HepG2 (cell line): Measurements from ENCODE around the gene TGFB2. TPM values are rescaled to one million over a fixed set of nuclear protein-coding genes. Genes with fewer than 3 reads are reported as not detected.
A peak's percentile ranks its signal among the peaks of the same experiment; 100 is the strongest.

Source experiments
- BCL6 ChIP-seq: IDR thresholded peaks from 2 replicates; pipeline ENCODE4 v1.6.1; 2016; ENCODE audit warnings: missing genetic modification reagents, missing compliant biosample characterization
- CC2D1A ChIP-seq: sonication (generic); formaldehyde crosslinking; IDR thresholded peaks from 2 replicates; pipeline ENCODE4 v1.8.1; 2023; ENCODE audit warnings: mild to moderate bottlenecking, missing genetic modification reagents
- HDAC1 ChIP-seq: sonication (generic); formaldehyde crosslinking; IDR thresholded peaks from 2 replicates; pipeline ENCODE4 v1.5.1; 2020; ENCODE audit warnings: mild to moderate bottlenecking, missing genetic modification reagents
- HNF1A ChIP-seq, 2 experiments: sonication (generic) in 1 of 2; formaldehyde crosslinking in 1 of 2; IDR thresholded peaks; 2 replicates each; pipeline versions ENCODE4 v1.4.0 to v1.6.1; 2016 to 2020; ENCODE audit warnings: borderline replicate concordance in 1 of 2, low read depth in 1 of 2, mild to moderate bottlenecking in 1 of 2, missing genetic modification reagents in 1 of 2
- MXD4 ChIP-seq: IDR thresholded peaks from 2 replicates; pipeline ENCODE4 v1.6.1; 2016; ENCODE audit warnings: mild to moderate bottlenecking, missing biosample characterization, missing genetic modification reagents
- NR2F6 ChIP-seq, 2 experiments: IDR thresholded peaks; 2 replicates each; pipeline ENCODE4 v1.6.1; 2016; ENCODE audit warnings: antibody characterized with exemption in 1 of 2, mild to moderate bottlenecking in 1 of 2
- RARA ChIP-seq: IDR thresholded peaks from 2 replicates; pipeline ENCODE4 v1.6.1; 2016; ENCODE audit warnings: missing genetic modification reagents, missing compliant biosample characterization
- SP1 ChIP-seq, 2 experiments: fragments of 450-650 bp in 1 of 2; sonication (generic) in 1 of 2; formaldehyde crosslinking in 1 of 2; IDR thresholded peaks; 2 replicates each; pipeline versions ENCODE4 v1.4.0 to v1.6.1; 2016 to 2020; ENCODE audit warnings: missing genetic modification reagents in 1 of 2
- SP140L ChIP-seq: sonication (generic); formaldehyde crosslinking; IDR thresholded peaks from 2 replicates; pipeline ENCODE4 v1.4.0; 2020; ENCODE audit warnings: missing genetic modification reagents, borderline replicate concordance
- TARDBP ChIP-seq: sonication (generic); formaldehyde crosslinking; IDR thresholded peaks from 2 replicates; pipeline ENCODE4 v1.8.0; 2022; ENCODE audit warnings: mild to moderate bottlenecking, missing genetic modification reagents
- TEAD3 ChIP-seq: optimal IDR thresholded peaks from 2 replicates; pipeline ENCODE3; 2016; ENCODE audit warnings: borderline replicate concordance
- XRCC5 ChIP-seq: fragments of 200-400 bp; formaldehyde crosslinking; optimal IDR thresholded peaks from 2 replicates; pipeline ENCODE3; 2017; ENCODE audit warnings: mild to moderate bottlenecking, low read length
- ZEB1 ChIP-seq: IDR thresholded peaks from 2 replicates; pipeline ENCODE4 v1.6.1; 2012; ENCODE audit warnings: mild to moderate bottlenecking, low read depth, inconsistent platforms; ENCODE audit not compliant: insufficient replicate concordance
- polyA plus RNA-seq, 8 experiments: library from polyadenylated mRNA; depleted of rRNA in 3 of 8; stranded (reverse) in 7 of 8; unstranded in 1 of 8; fragments of >200 nt; fragmentation: Illumina TruSeq in 4 of 8; extraction: Trizol in 4 of 8; gene quantifications; 2 replicates each; pipeline versions ENCODE4 v1.2.1 to v1.2.3, GENCODE V29; 2011 to 2016; ENCODE audit warnings: low read depth in 4 of 8, missing spikeins in 1 of 8, mixed read lengths in 1 of 8; ENCODE audit not compliant: insufficient read depth in 1 of 8
- total RNA-seq, 5 experiments: library from RNA; depleted of rRNA; stranded (reverse); fragments of >200 nt; fragmentation: Illumina TruSeq; extraction: Trizol; gene quantifications; 2 replicates each; pipeline ENCODE4 v1.2.3, GENCODE V29; 2016; ENCODE audit warnings: low read depth in 1 of 5
- TF ChIP-seq, protein P1 (sequence below): sonication (generic); formaldehyde crosslinking; IDR thresholded peaks from 2 replicates; pipeline ENCODE4 v1.4.0; 2020; ENCODE audit warnings: missing genetic modification reagents, borderline replicate concordance
- TF ChIP-seq, protein P2 (sequence below): conservative IDR thresholded peaks from 2 replicates; pipeline ENCODE4 v1.6.1; 2018; ENCODE audit warnings: missing genetic modification reagents
- TF ChIP-seq, protein P3 (sequence below): sonication (generic); formaldehyde crosslinking; IDR thresholded peaks from 2 replicates; pipeline ENCODE4 v1.5.1; 2020; ENCODE audit warnings: missing genetic modification reagents, mild to moderate bottlenecking, borderline replicate concordance

Gene TGFB2
- total and polyA plus RNA-seq, 2 of the 13 experiments (the other 11 are each of a cell fraction or from before 2014, with no cell fraction given): 0.07 TPM; not detected in 1

- TF ChIP-seq, protein P1, sequence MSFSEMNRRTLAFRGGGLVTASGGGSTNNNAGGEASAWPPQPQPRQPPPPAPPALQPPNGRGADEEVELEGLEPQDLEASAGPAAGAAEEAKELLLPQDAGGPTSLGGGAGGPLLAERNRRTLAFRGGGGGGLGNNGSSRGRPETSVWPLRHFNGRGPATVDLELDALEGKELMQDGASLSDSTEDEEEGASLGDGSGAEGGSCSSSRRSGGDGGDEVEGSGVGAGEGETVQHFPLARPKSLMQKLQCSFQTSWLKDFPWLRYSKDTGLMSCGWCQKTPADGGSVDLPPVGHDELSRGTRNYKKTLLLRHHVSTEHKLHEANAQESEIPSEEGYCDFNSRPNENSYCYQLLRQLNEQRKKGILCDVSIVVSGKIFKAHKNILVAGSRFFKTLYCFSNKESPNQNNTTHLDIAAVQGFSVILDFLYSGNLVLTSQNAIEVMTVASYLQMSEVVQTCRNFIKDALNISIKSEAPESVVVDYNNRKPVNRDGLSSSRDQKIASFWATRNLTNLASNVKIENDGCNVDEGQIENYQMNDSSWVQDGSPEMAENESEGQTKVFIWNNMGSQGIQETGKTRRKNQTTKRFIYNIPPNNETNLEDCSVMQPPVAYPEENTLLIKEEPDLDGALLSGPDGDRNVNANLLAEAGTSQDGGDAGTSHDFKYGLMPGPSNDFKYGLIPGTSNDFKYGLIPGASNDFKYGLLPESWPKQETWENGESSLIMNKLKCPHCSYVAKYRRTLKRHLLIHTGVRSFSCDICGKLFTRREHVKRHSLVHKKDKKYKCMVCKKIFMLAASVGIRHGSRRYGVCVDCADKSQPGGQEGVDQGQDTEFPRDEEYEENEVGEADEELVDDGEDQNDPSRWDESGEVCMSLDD: no peak
- TF ChIP-seq XRCC5 (no peak), ZEB1 (peak; percentile 2), SP1 (IDR thresholded peaks at IDR 0.05) (no peak), SP1 (CRISPR knock-in tag; IDR thresholded peaks at IDR 0.05) (no peak), BCL6 (peak; percentile 70), TEAD3 (CRISPR knock-in tag) (peak; percentile 82), HNF1A (IDR thresholded peaks at IDR 0.05; ENCODE audit: low read depth) (peak; percentile 53), HNF1A (CRISPR knock-in tag; IDR thresholded peaks at IDR 0.05; ENCODE audit: borderline replicate concordance) (peak; percentile 54; the same call in 1 of the 2 replicates), NR2F6 (IDR thresholded peaks at IDR 0.05) (peak; percentile 45), NR2F6 (CRISPR knock-in tag; IDR thresholded peaks at IDR 0.05) (peak; percentile 55; the same call in 1 of the 2 replicates), CC2D1A (CRISPR knock-in tag) (0 out of 2 replicates have a peak, but pooled peaks have one; percentile 30), RARA (CRISPR knock-in tag) (peak; percentile 58), MXD4 (CRISPR knock-in tag) (no peak), SP140L (CRISPR knock-in tag) (no peak), HDAC1 (CRISPR knock-in tag) (0 out of 2 replicates have a peak, but pooled peaks have one; percentile 45), TARDBP (peak; percentile 59)
- TF ChIP-seq, protein P2, sequence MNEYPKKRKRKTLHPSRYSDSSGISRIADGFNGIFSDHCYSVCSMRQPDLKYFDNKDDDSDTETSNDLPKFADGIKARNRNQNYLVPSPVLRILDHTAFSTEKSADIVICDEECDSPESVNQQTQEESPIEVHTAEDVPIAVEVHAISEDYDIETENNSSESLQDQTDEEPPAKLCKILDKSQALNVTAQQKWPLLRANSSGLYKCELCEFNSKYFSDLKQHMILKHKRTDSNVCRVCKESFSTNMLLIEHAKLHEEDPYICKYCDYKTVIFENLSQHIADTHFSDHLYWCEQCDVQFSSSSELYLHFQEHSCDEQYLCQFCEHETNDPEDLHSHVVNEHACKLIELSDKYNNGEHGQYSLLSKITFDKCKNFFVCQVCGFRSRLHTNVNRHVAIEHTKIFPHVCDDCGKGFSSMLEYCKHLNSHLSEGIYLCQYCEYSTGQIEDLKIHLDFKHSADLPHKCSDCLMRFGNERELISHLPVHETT (CRISPR knock-in tag): no peak
- TF ChIP-seq, protein P3, sequence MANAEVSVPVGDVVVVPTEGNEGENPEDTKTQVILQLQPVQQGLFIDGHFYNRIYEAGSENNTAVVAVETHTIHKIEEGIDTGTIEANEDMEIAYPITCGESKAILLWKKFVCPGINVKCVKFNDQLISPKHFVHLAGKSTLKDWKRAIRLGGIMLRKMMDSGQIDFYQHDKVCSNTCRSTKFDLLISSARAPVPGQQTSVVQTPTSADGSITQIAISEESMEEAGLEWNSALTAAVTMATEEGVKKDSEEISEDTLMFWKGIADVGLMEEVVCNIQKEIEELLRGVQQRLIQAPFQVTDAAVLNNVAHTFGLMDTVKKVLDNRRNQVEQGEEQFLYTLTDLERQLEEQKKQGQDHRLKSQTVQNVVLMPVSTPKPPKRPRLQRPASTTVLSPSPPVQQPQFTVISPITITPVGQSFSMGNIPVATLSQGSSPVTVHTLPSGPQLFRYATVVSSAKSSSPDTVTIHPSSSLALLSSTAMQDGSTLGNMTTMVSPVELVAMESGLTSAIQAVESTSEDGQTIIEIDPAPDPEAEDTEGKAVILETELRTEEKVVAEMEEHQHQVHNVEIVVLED (CRISPR knock-in tag): no peak
These were observed 22.0 kb downstream of the TGFB2 start (continued) for GRCh38 chr1:218367118-218367517.
